Upper lobe of right lung (tissue), 1 donor: ENCODE data around the gene DIDO1. TPM values are rescaled to one million over a fixed set of nuclear protein-coding genes. Genes with fewer than 3 reads are reported as not detected.
A peak's percentile ranks its signal among the peaks of the same experiment; 100 is the strongest.

Experiments used
- ATAC-seq: fragments of 200-7000 bp; cut with Tn5 transposase; one replicate; pipeline ENCODE4 v1.9.1; 2020; ENCODE audit warnings: mild to moderate bottlenecking, moderate library complexity
- DNase-seq: peaks from one replicate; pipeline ENCODE4 v3.0.0-alpha.2; 2020
- H3K27ac ChIP-seq: fragments of 200-600 bp; one replicate; pipeline ENCODE4 v1.8.0; 2022
- H3K27me3 ChIP-seq: fragments of 200-600 bp; one replicate; pipeline ENCODE4 v1.8.0; 2022; ENCODE audit warnings: mild to moderate bottlenecking
- H3K36me3 ChIP-seq: fragments of 200-600 bp; one replicate; pipeline ENCODE4 v1.8.0; 2022
- H3K4me1 ChIP-seq: fragments of 200-600 bp; one replicate; pipeline ENCODE4 v1.8.0; 2022
- H3K4me3 ChIP-seq: fragments of 200-600 bp; one replicate; pipeline ENCODE4 v1.8.0; 2022; ENCODE audit warnings: mild to moderate bottlenecking
- H3K9me3 ChIP-seq: fragments of 200-600 bp; one replicate; pipeline ENCODE4 v1.8.0; 2022
- CTCF ChIP-seq: fragments of 200-600 bp; IDR thresholded peaks from one replicate; pipeline ENCODE4 v1.8.0; 2022; ENCODE audit warnings: antibody characterized with exemption
- intact Hi-C: fragments of 100-400 bp; cut with DNase I; formaldehyde crosslinking; loops from one replicate; pipeline ENCODE4 v1.11.0; 2022
- total RNA-seq: library from RNA; stranded (reverse); fragmentation: NEBNext Ultra II Directional; extraction: Animal tissue kit (Norgen Biotek cat#: 25700); gene quantifications from one replicate; pipeline ENCODE4 v1.2.1, GENCODE V29; 2021
- donor health status: DM: no; HTN: yes; CAD: no; lungs with severe emphysema.

The DIDO1 gene
- total RNA-seq, 1 donor from 2014 or later = 55.5 TPM

- ATAC-seq = peak; percentile 8
Measured at GRCh38 chr20:62832951-62833391, 93.3 kb downstream of the DIDO1 start.

GRCh38 chr20:62832212-62832922, 93.9 kb downstream of the DIDO1 start:
- no peaks in the 10 kb centered on the region for H3K9me3 ChIP-seq
- ATAC-seq (peak; percentile 59), DNase-seq (no peak)
- TF ChIP-seq CTCF = no peak
- intact Hi-C loops = no loop called here
- H3K27me3 ChIP-seq = no peaks in the 10 kb centered on the region
- no peak overlapping the region for H3K4me3 ChIP-seq
- H3K4me1 ChIP-seq = peaks cover 7% of the 10 kb centered on the region
- no peaks in the 10 kb centered on the region for H3K36me3 ChIP-seq
- no peak overlapping the region for H3K27ac ChIP-seq

More at GRCh38 chr20:62832951-62833391, 93.3 kb downstream of the DIDO1 start:
- intact Hi-C loops = no loop called here
- TF ChIP-seq CTCF = no peak
- Histone ChIP-seq H3K36me3 (no peaks in the 10 kb centered on the region), H3K27me3 (no peaks in the 10 kb centered on the region), H3K4me3 (no peak overlapping the region), H3K4me1 (peaks cover 7% of the 10 kb centered on the region), H3K27ac (no peak overlapping the region), H3K9me3 (no peaks in the 10 kb centered on the region)
- no peak for DNase-seq

DNA sequence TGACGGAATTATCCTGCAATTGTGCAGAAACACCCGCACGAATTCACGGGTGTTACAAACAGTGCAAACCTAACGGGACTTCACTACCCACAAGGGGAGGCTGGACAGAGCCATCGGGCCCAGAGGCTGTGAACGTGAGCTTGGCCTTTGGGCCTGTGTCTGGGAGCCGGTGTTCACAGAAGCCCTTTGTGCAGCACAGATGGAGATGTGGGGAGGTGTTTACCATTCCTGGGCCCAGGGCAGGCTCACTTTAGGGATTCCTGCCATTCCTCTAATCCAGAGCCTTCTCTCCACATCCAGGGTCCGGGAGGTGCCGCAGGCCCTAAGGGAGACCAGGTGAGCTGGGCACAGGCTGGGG, 94.5 kb downstream of the DIDO1 start:
- Histone ChIP-seq H3K27ac (no peak overlapping the region), H3K4me1 (peaks cover 7% of the 10 kb centered on the region), H3K36me3 (no peaks in the 10 kb centered on the region), H3K4me3 (no peak overlapping the region), H3K27me3 (no peaks in the 10 kb centered on the region), H3K9me3 (no peaks in the 10 kb centered on the region)
- ATAC-seq (no peak), DNase-seq (no peak)
- TF ChIP-seq CTCF = no peak
- intact Hi-C loops = no loop called here

DNA sequence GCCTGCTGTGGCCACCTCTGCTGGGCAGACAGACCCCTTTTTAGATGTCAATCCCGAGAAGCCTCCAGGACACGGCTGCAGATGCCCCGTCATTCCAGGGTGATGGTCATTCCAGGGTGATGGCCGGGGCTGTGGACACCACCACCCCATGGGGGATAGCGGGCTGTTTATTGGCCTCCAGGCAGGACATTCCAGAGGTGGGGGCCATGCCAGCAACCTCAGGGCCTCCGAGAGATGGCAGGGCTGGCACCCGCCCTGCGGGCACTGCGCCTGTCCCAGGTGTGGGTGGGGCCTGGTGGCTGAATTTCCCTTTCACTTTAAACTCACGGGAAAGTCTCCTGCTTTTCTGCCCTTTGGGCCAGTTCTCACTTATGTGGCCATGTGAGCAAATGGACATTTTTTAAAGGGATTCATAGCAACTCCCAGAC, 94.9 kb downstream of the DIDO1 start:
- peaks cover 7% of the 10 kb centered on the region for H3K4me1 ChIP-seq
- H3K27ac ChIP-seq = no peak overlapping the region
- no peaks in the 10 kb centered on the region for H3K27me3 ChIP-seq
- no peak for DNase-seq
- no peak for TF ChIP-seq CTCF
- H3K9me3 ChIP-seq = no peaks in the 10 kb centered on the region
- ATAC-seq = peak; percentile 53
- intact Hi-C loops = no loop called here
- H3K36me3 ChIP-seq = no peaks in the 10 kb centered on the region
- no peak overlapping the region for H3K4me3 ChIP-seq

DNA sequence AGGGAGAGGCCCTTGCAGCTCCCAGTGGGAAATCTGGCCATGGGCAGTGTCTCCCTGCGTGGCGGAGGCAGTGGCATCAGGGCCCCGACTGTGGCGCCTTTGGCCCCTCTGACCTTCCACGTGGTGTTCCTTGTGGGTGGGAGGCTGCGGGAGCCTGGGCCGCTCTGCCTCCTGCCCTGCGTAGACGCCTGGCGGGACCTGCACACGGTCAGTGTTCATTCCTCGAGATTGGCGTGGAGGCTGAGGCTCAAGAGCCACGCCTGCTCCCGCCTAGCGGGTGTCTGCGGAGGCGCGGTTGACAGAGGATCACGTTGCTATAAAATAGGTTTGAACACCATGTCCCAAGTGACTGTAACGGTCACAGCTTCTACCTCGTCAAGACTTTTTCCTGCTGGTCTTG, 95.5 kb downstream of the DIDO1 start:
- ATAC-seq (no peak), DNase-seq (no peak)
- TF ChIP-seq CTCF = no peak
- Histone ChIP-seq H3K9me3 (no peaks in the 10 kb centered on the region), H3K36me3 (no peaks in the 10 kb centered on the region), H3K27me3 (no peaks in the 10 kb centered on the region), H3K4me3 (no peak overlapping the region), H3K4me1 (peaks cover 7% of the 10 kb centered on the region), H3K27ac (no peak overlapping the region)
- intact Hi-C loops = no loop called here

- TF ChIP-seq CTCF = no peak
- peaks cover 7% of the 10 kb centered on the region for H3K4me1 ChIP-seq
- H3K27ac ChIP-seq = no peak overlapping the region
- ATAC-seq (no peak), DNase-seq (no peak)
- no peaks in the 10 kb centered on the region for H3K27me3 ChIP-seq
- H3K9me3 ChIP-seq = no peaks in the 10 kb centered on the region
- no peaks in the 10 kb centered on the region for H3K36me3 ChIP-seq
- intact Hi-C loops = no loop called here
- H3K4me3 ChIP-seq = no peak overlapping the region
Measured at GRCh38 chr20:62830251-62830650, 96.1 kb downstream of the DIDO1 start.
